ENCODE measurements around the gene BRF1. TPM values are rescaled to one million over a fixed set of nuclear protein-coding genes. Genes with fewer than 3 reads are reported as not detected.

BRF1 gene
- total RNA-seq, 1 donor from 2014 or later = 60.7 TPM

- no peak for DNase-seq (ENCODE audit: low spot score in 2 of 2)
- no peak for FAIRE-seq
These were observed 53.8 kb downstream of the BRF1 start for GRCh38 chr14:105247026-105247425.

- DNase-seq (ENCODE audit: low spot score in 2 of 2) (no peak), FAIRE-seq (no peak)
These were observed 56.5 kb downstream of the BRF1 start for GRCh38 chr14:105244334-105244733.

- FAIRE-seq = no peak
- no peak for DNase-seq (ENCODE audit: low spot score in 2 of 2)
These were observed 59.2 kb downstream of the BRF1 start for GRCh38 chr14:105241641-105242040.

GRCh38 chr14:105240811-105241576, 59.8 kb downstream of the BRF1 start:
- no peak for DNase-seq (ENCODE audit: low spot score in 2 of 2)
- no peak for FAIRE-seq

GRCh38 chr14:105229099-105229655, 71.6 kb downstream of the BRF1 start:
- FAIRE-seq = no peak

GRCh38 chr14:105228562-105228961, 72.2 kb downstream of the BRF1 start:
- FAIRE-seq = no peak
- no peak for DNase-seq (ENCODE audit: low spot score in 2 of 2)

More at GRCh38 chr14:105229099-105229655, 71.6 kb downstream of the BRF1 start:
- DNase-seq (ENCODE audit: low spot score in 2 of 2) = no peak

- DNase-seq (ENCODE audit: low spot score in 2 of 2) (no peak), FAIRE-seq (no peak)
These were observed 73.5 kb downstream of the BRF1 start for GRCh38 chr14:105227346-105227745.

GRCh38 chr14:105226198-105226597, 74.6 kb downstream of the BRF1 start:
- no peak for FAIRE-seq
- DNase-seq (ENCODE audit: low spot score in 2 of 2) = no peak

GRCh38 chr14:105224845-105225570, 75.8 kb downstream of the BRF1 start:
- FAIRE-seq (no peak), DNase-seq (ENCODE audit: low spot score in 2 of 2) (no peak)

- DNase-seq (ENCODE audit: low spot score in 2 of 2) = no peak
- no peak for FAIRE-seq
These were observed 76.8 kb downstream of the BRF1 start for GRCh38 chr14:105223770-105224544.

- DNase-seq (ENCODE audit: low spot score in 2 of 2) (no peak), FAIRE-seq (no peak)
These were observed 77.5 kb downstream of the BRF1 start for GRCh38 chr14:105223260-105223659.

- no peak for DNase-seq (ENCODE audit: low spot score in 2 of 2)
- no peak for FAIRE-seq
These were observed 79.1 kb downstream of the BRF1 start for GRCh38 chr14:105221598-105222178.

GRCh38 chr14:105220699-105221597, 79.9 kb downstream of the BRF1 start:
- FAIRE-seq = no peak
- no peak for DNase-seq (ENCODE audit: low spot score in 2 of 2)

GRCh38 chr14:105219753-105220152, 81.0 kb downstream of the BRF1 start:
- DNase-seq (ENCODE audit: low spot score in 2 of 2) = no peak
- FAIRE-seq = no peak

- DNase-seq (ENCODE audit: low spot score in 2 of 2) (no peak), FAIRE-seq (no peak)
These were observed 81.7 kb downstream of the BRF1 start for GRCh38 chr14:105219043-105219612.

- FAIRE-seq (no peak), DNase-seq (ENCODE audit: low spot score in 2 of 2) (no peak)
These were observed 82.2 kb downstream of the BRF1 start for GRCh38 chr14:105218611-105219010.

- FAIRE-seq (no peak), DNase-seq (ENCODE audit: low spot score in 2 of 2) (no peak)
These were observed 83.0 kb downstream of the BRF1 start for GRCh38 chr14:105217774-105218173.

- DNase-seq (ENCODE audit: low spot score in 2 of 2) (no peak), FAIRE-seq (no peak)
These were observed 84.1 kb downstream of the BRF1 start for GRCh38 chr14:105216490-105217247.
